G401.6 (cell line): ENCODE results near the gene CNFN.

Experiments
- FAIRE-seq: peaks from 2 replicates; lab custom pipeline; 2012; peaks lifted over from hg19 to GRCh38; lab: Jason Lieb, UNC

Gene CNFN, protein sequence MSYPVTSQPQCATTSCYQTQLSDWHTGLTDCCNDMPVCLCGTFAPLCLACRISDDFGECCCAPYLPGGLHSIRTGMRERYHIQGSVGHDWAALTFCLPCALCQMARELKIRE

DNA sequence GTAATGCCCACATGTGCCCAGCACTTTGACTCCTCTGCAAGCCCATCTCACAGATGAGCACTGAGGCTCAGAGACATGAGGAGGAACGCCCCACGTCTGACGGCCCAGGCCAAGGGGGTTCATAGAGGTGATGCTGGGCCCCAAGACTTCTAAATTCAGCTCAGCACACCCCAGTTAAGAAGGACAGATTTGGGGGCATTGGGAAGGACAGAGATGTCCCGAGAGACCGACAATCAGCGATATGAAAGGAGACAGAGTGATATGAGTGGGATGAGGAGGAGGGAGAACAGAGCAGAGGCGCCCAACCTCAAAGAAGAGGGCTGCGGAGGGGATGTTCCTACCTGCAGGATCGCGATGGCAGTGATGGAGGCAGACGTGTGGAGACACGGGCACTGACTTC is at the start of gene CNFN:
Gene CNFN, minus strand, starts transcription at position 399 of the 400 bp plus-strand sequence. CDS start 1,260 bp downstream, outside the sequence.
- no peak for FAIRE-seq

DNA sequence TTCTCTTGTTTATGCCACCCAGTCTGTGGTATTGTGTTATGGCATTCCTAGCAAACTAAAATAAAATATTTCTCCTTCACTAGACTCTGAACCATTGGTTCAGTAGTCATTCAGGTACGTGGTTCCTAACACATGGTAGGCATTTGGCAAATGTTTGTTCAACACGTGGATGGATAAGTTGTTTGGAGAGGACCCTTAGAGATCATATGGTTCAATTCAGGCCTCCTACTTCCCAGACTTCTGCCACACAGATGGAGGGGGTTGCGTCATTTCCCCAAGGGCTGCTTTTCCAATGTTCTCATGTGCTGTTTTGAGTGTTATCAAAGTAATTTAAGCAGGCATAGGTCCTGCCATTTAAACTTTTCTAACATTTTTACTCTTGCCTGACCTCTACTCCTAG is 45.9 kb upstream of the CNFN start:
- FAIRE-seq = no peak

DNA sequence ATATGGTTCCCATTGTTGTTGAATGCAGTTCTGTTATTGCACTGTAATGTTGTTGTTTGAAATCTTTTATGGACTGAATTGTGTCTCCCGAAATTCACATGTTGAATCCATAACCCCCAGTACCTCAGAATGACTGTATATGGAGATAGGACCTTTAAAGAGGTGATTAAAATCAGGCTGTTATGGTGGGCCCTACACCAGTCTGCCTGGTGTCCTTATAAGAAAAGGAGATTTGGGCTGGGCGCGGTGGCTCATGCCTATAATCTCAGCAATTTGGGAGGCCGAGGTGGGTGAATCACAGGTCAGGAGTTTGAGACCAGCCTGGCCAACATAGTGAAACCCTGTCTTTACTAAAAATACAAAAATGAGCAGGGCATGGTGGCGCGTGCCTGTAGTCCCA is 45.2 kb upstream of the CNFN start:
- FAIRE-seq = no peak

DNA sequence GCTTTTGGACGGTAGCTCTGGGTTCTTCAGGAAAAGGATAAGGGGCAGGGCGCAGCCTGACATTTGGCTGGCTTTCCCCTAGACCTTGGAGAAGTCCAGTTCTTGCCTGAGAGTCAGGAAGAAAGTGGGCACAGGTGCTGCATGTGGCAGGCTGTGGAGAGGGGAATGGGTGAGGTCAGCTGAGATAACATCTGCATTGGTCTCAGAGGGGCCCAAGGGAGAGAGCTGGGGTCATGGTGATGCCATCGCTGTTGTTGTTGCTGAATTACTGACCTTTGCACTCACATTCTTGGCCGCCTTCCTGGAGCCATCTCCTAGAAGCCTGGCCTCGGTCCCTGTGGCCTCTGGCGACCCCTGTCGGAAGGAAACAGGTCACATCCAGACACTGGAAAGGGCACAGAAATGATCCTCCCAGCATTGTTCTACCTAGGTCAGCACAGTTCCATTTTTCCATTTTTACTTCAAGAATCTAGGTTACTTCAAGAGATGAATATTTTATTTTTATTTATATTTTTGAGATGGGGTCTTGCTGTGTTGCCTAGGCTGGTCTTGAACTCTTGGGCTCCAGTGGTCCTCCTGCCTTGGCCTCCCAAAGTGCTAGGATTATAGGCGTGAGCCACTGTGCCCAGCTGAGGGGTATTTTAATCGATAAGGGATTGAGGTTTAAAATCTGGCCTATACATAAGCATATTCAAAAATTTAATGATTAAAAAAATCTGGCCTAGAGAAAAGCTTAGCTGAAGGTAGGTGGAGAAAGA is 43.6 kb upstream of the CNFN start:
- FAIRE-seq = peak; percentile 78

DNA sequence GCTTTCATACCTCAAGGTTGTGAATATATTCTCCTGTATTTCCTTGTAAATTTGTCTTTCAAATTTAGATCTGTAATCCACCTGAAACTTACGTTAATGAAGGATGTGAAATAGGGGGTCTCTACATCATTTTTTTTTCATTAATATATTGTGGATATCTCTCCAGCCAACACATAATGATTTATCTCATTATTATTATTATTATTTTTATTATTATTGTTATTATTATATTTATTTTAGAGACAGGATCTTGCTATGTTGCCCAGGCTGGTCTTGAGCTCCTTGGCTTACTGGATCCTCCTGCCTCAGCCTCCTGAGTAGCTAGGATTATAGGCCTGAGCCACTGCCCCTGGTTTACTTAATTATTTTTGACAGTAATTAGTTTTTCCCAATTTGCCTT is 41.4 kb upstream of the CNFN start:
- FAIRE-seq = no peak

DNA sequence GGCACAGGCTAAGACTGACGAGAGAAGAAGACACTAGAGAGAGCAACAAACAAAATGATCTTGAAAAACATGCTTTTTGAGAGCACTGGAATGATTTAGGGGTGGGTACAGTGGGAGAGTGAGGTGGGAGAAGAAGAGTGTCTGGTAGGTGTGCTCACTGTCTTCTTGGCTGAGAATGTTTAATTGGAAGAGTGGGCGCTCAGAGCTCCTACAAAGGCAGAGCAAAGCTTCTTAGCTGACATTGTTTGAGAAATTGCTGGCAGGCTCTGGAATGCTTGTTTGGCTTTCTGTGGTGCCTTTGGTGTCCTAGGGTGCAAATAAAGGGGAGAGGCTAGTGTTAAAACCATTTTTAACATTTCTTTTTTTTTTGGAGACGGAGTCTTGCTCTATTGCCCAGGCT is 38.6 kb upstream of the CNFN start:
- FAIRE-seq = no peak

DNA sequence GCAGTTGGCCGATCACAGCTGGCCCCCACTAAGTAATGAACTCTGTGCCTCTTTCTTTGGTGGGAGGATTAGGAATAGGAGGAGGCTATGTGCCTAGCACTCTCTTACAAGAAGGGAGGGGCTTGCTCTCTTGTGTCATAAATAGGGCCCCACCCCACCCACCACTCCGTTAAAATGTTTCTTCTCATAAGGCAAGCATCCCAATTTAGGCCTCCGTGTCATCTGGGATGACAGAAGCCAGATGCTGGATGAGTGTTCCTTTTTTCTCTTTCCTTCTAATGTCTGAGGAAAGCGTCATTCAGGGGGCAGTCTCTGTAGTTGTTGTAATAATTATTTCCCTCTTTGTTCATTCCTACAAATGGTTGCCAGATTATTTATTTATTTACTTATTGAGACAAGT is 37.2 kb upstream of the CNFN start, which contains the start of gene LIPE:
Gene LIPE, minus strand, starts transcription at position 76 of the 400 bp plus-strand sequence. CDS start 239 bp downstream, outside the sequence.
- FAIRE-seq = no peak

DNA sequence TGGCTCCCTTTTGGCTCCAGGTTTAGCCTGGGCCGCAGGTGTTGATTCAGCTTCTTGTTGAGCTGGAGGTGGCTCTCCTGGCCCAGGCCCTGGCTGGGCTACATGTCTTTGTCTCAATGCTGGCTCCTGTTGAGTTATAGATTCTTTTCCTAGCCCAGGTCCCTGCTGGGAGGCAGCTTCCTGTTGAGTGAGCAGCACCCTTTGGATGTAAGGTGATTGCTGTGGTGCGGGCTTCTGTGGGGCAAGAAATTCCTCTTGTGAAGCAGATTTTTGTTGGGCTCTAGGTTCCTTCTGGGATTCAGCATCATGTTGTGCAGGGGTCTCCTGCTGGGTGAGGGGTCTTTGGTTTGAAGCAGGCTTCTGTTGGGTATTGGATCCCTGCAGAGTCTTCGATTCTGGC is 36.5 kb upstream of the CNFN start:
- no peak for FAIRE-seq

DNA sequence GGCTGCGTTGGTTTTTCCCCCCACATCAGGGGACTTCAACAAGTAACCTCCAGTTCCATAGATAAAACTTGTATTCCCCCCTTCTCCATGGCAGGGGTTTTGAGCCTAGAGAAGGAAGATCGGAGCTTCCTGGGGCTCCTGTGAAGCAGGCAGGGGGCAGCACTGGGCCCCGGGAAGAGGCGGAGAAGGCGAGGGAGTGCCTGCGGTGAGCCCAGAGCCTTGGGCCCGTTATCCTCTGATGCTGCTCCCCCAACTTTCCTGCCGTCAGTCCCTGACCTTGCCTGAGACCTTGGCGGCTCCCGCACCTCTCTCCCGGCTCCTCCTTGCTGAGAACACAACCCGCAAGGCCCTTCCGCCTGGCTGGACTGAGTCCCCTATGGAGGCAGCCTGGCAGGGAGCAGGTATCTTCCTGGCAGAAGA is 34.6 kb upstream of the CNFN start:
- no peak for FAIRE-seq

DNA sequence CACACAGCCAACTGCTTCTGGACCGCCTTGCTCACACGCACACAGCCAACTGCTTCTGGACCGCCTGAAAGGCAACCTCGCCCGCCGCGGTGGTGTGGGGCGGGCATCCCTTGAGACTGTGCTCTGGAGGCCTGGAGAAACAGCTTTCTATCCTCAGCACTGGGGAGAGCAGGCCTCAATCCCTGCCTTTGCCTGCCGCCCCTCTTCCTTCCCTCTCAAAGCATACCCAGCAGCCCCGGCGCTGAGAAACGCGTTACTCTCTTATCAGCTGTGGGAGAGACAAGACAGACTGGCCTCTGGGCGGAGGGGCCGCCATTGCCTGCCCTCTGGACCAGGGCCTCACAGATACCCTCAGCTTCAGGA is 34.2 kb upstream of the CNFN start:
- no peak for FAIRE-seq

DNA sequence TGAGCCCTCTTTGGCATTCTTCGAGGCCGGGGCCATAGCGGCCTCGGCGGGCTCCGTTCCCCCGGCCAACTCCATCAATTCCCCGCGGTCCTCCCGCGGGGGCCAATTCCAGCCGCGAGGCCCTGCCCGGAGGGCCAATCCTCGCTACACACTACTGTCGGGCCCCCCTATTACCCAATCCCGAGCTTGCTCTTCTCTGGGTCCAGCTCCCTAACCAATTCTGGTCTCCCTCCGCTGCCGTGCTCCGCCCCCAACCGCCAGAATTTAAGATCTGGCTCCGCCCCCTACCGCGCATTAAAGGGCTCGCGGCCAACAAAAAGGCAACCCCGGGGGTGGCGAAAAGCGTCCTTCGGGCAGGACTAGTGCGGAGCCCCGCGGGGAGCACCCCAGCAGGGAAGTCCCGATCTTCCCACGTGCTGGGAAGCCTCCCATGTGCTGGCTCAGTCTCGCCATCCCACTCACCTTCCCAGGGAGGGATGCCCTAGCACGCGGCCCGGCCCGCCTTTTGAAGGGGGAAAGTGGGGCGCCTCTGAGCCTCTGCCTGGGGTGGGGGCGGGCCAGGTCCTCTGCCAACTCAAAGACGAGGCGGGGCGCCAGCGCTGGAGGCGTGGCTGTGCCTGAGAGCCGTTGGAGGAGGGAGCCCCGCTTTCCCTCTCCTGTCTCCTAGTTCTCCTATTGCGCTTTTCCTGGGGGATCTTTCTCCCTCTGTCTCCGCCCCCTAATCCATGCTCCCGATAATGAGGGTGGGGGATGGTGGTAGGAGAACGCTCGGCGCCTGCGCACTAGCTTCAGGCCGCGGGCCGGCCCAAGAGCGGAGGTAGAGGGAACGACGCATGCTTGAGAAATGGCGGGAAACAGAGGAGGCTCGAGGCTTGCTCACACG is 33.6 kb upstream of the CNFN start:
- no peak for FAIRE-seq

DNA sequence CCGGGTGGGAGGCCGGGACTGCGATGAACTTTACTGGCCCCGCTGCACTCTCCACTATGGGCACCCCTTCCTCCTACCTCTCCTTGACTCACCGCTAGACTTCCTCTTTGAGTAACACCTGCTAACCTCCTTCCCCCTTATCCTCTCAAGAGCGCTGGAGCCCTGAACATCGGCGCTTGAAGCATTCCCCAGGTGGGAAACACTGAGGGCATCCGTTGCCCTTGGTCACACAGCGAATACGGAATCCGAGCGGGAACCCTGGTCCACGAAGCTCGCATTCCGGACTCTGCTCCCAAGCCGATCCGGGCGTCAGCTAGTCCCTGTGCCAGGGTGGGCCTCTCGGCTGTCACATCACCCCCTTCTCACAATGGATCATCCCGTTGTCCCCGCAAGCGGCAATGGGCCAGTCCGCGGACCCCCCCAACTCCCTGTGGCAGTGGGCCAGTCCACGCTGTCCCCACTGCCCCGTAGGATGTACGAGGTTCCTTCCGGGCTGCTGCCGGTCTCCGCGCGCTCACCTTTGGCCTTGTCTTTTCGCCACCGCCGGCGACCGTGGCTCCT is 32.9 kb upstream of the CNFN start:
- no peak for FAIRE-seq

DNA sequence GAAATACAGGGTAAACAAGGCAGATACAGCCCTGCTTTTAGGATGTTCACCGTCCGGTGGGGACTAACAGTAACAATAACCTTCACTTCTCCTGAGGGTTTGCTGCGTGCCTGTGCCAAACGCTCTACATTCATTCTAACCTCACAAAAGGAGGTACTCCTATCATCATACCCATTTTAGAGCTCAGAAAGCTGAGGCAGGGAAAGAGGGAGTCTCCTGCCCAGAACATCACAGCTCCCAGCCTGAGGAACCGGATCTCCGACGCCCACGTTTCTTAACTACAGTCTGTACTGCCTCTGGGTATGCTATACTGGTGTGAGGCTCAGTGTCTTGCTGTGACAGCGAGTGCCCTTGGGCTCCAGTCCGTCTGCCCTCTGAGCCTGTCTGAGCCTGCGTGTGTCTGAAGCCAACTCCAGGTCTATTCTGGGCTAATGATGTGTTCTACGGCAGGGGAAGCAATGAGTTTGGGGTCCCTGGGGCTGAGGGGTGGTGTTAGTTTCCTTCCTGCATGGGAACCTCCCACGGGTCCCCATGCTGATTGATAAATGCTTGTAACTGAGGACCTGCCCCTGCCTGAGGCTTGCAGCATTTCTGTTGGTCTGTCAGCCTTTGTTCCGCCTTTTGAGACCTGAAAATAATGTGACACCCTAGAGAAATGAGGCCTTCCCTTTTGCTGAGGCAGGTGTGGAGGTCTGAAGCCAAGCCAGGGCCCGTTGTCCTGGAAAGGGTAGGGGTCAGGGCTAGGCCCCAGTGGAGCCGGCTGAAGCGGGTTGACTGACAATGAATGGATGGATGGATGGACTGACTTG is 32.2 kb upstream of the CNFN start:
- FAIRE-seq = no peak

DNA sequence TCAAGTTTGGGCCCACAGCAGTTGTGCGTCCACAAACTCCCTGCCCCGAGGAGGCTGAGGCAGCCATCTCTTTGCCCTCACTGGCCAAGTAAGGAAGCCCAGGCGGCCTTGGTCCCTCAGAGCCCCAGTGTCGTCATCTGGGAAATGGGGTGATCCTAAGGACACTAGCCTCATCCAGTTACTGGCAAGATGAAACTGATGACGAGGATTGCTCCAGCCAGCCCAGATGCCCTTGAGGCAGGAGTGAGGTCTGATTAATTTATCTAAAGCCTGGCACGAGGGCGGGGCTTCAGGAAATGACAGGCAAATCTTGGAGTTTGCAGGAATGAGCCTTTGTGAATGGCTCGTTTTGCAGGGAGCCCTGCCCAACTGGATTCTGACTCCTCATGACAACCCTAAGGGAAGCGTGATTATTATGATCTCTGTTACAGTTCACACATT is 31.5 kb upstream of the CNFN start:
- no peak for FAIRE-seq

DNA sequence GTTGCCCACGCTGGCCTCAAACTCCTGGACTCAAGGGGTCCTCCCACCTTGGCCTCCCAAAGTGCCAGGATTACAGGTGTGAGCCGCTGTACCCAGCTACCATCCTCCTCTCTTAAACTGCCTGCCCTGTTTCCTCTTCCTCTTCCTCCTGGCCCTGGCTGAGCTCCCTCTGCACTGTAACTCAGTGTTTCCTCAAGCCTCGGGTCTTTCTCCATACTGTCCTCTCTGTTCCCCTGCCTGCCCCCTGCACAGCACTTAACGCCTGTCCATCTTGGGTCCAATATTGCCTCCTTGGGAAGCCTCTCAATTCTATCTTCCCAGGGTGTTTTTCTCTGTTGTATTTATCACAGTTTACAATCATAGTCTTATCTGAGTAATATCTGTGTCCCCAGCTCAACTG is 31.0 kb upstream of the CNFN start:
- FAIRE-seq = no peak

DNA sequence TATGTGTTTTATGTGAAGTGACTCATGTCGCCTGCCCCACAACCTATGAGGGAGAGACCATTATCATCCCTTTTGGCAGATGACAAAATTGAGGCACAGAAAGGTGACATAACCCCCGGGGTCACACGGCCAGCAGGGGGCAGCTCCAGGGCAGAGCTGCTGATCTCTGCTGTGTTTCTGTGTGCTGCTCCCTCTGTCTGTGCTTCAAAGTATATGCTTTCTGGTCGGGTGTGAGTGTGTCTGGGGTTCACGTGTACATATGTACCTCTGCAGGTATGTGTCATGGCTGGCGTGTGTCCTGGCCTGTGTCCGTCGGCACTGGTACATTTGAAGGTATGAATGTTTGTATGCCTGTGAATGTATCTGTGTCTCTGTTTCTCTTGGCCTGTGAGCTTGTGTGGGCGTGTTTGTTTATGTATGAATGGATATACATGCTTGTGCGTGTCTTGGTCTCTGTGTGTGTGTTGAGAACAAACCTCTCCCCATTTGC is 30.0 kb upstream of the CNFN start:
- FAIRE-seq = no peak

DNA sequence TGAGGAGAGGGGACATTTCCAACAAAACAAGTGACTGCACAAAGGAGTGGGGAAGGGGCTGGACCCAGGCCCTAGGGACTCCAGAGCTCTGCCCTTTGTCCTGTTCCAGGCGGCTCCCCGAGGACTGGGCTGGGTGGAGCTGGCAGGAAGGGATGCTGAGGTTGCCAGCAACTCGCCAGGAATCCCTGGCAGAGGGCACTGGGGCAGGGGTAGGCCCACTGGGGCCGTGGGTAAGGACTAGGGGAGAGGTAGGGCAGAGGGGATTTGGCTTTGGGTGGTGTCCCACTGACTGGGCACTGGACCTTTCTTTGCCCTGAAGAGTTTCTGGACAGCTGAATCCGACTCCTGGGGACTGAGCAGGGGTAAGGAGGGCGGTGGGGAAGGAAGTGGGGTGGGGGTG is 29.2 kb upstream of the CNFN start:
- no peak for FAIRE-seq

DNA sequence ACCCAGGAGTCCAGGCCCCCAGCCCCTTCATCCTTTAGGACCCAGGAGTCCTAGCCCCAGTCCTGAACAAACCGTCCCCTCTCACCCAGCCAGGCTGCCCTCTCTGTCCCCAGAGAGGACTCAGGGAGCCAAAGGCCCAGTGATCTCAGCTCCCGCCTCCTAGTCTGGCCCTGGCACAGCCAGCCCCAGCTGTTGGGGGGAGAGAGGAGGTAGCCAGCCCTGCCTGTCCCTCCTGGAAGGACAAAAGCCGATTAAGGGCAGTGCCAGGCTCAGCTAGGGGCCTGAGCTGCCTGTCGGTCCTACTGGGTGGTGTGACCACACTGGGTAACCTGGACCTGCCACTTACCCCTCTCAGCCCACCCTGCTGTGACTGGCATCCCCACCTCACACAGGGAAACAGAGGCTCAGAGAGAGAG is 22.6 kb upstream of the CNFN start:
- no peak for FAIRE-seq

DNA sequence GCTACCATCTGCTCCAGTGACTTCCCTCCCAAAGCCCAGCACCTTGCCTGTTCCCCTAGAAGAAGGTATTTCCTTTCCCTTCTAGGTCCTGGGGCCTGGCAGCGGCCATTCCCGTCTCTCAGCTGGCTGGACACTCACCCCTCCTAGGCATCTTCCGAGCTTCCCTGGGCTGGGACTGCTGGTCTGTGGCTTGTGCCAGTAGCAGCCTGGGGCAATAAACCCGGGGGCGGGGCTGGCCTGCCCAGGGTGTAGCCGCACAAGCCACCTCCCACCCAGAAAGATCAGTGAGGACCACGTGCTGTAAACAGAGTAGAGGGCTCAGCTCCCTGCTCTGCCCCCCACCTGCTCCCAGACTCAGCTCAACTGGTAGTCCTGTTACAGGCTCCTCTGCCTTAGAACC is 22.1 kb upstream of the CNFN start:
- no peak for FAIRE-seq

DNA sequence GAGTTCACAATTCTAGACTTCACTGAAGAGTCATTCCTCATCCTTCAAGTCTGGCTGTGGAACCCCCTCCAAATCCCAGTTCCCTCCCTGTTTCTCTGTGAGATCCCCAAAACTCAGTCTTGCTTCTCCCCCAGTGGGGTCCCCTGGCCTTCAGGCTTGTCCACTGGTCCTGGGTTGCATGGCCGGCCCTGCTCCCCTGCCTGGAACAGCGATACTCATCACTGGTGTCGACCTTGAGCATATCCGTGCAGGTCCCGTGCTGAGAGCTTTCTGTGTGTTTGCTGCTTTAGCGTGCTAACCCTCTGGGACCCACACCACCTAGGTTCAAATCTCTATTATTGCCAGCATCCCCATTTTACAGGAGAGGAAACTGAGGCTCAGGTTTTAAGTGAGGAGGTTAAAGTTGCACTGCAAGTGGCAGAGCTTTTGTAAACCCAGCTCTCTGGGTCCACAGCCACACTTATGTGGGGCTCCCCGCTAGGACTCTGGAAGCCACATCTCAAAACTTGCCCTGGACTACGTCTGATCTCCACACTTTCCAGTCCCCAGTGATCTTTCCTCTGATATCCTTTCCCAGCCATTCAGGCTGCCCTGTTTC is 21.6 kb upstream of the CNFN start:
- no peak for FAIRE-seq

DNA sequence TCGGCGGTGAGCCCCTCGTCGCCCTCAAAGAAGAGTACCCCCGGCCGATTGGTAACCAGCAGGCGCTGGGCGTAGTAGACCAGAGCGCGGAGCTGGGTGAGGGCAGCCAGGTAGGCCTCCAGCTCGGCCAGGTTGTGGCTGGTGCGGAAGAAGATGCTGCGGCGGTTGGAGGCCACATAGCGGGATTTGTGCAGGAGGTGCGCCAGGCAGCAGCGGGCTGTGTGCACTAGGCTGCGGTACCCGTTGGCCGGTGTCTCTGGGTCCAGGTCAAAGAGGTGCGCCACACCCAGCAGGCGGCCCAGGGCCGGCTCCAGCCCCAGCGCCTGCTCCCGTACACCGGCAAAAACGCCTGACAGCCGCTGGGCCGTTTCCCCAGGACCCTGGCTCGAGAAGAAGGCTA is 20.3 kb upstream of the CNFN start:
- no peak for FAIRE-seq
